ENCODE measurements around the gene AGBL4. TPM values are rescaled to one million over a fixed set of nuclear protein-coding genes. Genes with fewer than 3 reads are reported as not detected.
"Not testable (repeated sequence)": the region's sequence is repeated elsewhere in the genome, so short reads cannot be mapped to it uniquely, and the experiment has no call there.

The AGBL4 gene
- total RNA-seq, 2 experiments from 2014 or later = not detected

GRCh38 chr1:48547561-48548220 lies 1476.1 kb downstream of the AGBL4 start:
- Mint-ChIP-seq H3K4me1 (no peaks in the 10 kb centered on the region), H3K36me3 (ENCODE audit: low read depth) (no peaks in the 10 kb centered on the region), H3K4me3 (no peak overlapping the region), H3K9me3 (ENCODE audit: low read depth) (no peaks in the 10 kb centered on the region), H3K27ac (no peak overlapping the region), H3K27me3 (peaks cover 7% of the 10 kb centered on the region)
- no peak for ATAC-seq
- POLR2A ChIA-PET = no interaction called here
- intact Hi-C loops (cut with DNase I, micrococcal nuclease) = no loop called here
- CTCF ChIA-PET = no interaction called here
- no peak for DNase-seq

GRCh38 chr1:48543854-48544253 lies 1479.9 kb downstream of the AGBL4 start:
- POLR2A ChIA-PET = no interaction called here

GRCh38 chr1:48540587-48540986 lies 1483.2 kb downstream of the AGBL4 start:
- H3K27me3 Mint-ChIP-seq = peaks cover 18% of the 10 kb centered on the region
- no peak overlapping the region for H3K27ac Mint-ChIP-seq
- H3K4me3 Mint-ChIP-seq = no peak overlapping the region
- no peaks in the 10 kb centered on the region for H3K4me1 Mint-ChIP-seq
- DNase-seq (no peak), ATAC-seq (no peak)
- no peaks in the 10 kb centered on the region for H3K36me3 Mint-ChIP-seq (ENCODE audit: low read depth)
- ChIA-PET CTCF (interaction anchor here (0.7 kb wide), 1 partner anchor 14 kb away, joined by 3 read pairs; no protein-coding TSS in a partner anchor), POLR2A (no interaction called here)
- intact Hi-C loops (cut with DNase I, micrococcal nuclease) = no loop called here
- H3K9me3 Mint-ChIP-seq (ENCODE audit: low read depth) = no peaks in the 10 kb centered on the region

More at GRCh38 chr1:48543854-48544253, 1479.9 kb downstream of the AGBL4 start:
- Mint-ChIP-seq H3K36me3 (ENCODE audit: low read depth) (no peaks in the 10 kb centered on the region), H3K4me1 (no peaks in the 10 kb centered on the region), H3K27ac (no peak overlapping the region), H3K9me3 (ENCODE audit: low read depth) (no peaks in the 10 kb centered on the region), H3K27me3 (peaks cover 17% of the 10 kb centered on the region), H3K4me3 (no peak overlapping the region)
- DNase-seq = no peak
- CTCF ChIA-PET = no interaction called here
- no peak for ATAC-seq
- intact Hi-C loops (cut with DNase I, micrococcal nuclease) = no loop called here

GRCh38 chr1:48536477-48536876 lies 1487.3 kb downstream of the AGBL4 start:
- Mint-ChIP-seq H3K36me3 (ENCODE audit: low read depth) (no peaks in the 10 kb centered on the region), H3K4me1 (no peaks in the 10 kb centered on the region), H3K27ac (no peak overlapping the region), H3K4me3 (no peak overlapping the region), H3K9me3 (ENCODE audit: low read depth) (no peaks in the 10 kb centered on the region), H3K27me3 (peaks cover 21% of the 10 kb centered on the region)
- intact Hi-C loops (cut with DNase I, micrococcal nuclease) = no loop called here
- ChIA-PET CTCF (interaction anchor here (1.7 kb wide), 1 partner anchor 39 kb away, joined by 7 read pairs; no protein-coding TSS in a partner anchor), POLR2A (no interaction called here)
- DNase-seq = no peak
- no peak for ATAC-seq

GRCh38 chr1:48532976-48533375 lies 1490.8 kb downstream of the AGBL4 start:
- Mint-ChIP-seq H3K27ac (no peak overlapping the region), H3K9me3 (ENCODE audit: low read depth) (no peaks in the 10 kb centered on the region), H3K4me3 (no peak overlapping the region), H3K4me1 (no peaks in the 10 kb centered on the region), H3K36me3 (ENCODE audit: low read depth) (no peaks in the 10 kb centered on the region), H3K27me3 (peaks cover 17% of the 10 kb centered on the region)
- no peak for DNase-seq
- ATAC-seq = no peak
- POLR2A ChIA-PET = no interaction called here
- CTCF ChIA-PET = interaction anchor here (0.7 to 1.2 kb wide), 2 partner anchors 36 to 297 kb away, joined by 3 to 5 read pairs; no protein-coding TSS in a partner anchor
- intact Hi-C loops (cut with DNase I, micrococcal nuclease) = no loop called here

GRCh38 chr1:48530727-48531351 lies 1492.9 kb downstream of the AGBL4 start:
- Mint-ChIP-seq H3K27ac (no peak overlapping the region), H3K27me3 (peaks cover 20% of the 10 kb centered on the region), H3K4me1 (no peaks in the 10 kb centered on the region), H3K4me3 (no peak overlapping the region), H3K9me3 (ENCODE audit: low read depth) (no peaks in the 10 kb centered on the region), H3K36me3 (ENCODE audit: low read depth) (no peaks in the 10 kb centered on the region)
- POLR2A ChIA-PET = interaction anchor here (0.6 kb wide), 1 partner anchor 9 kb away, joined by 3 read pairs; no protein-coding TSS in a partner anchor
- intact Hi-C loops (cut with DNase I, micrococcal nuclease) = no loop called here
- DNase-seq (peak; percentile 79), ATAC-seq (peak; percentile 30)
- CTCF ChIA-PET = interaction anchor here (0.6 to 2.0 kb wide), 9 partner anchors 8 to 912 kb away, joined by 3 to 6 read pairs (median 4); no protein-coding TSS in a partner anchor

- DNase-seq (no peak), ATAC-seq (no peak)
- no peaks in the 10 kb centered on the region for H3K9me3 Mint-ChIP-seq (ENCODE audit: low read depth)
- H3K36me3 Mint-ChIP-seq (ENCODE audit: low read depth) = no peaks in the 10 kb centered on the region
- no peak overlapping the region for H3K27ac Mint-ChIP-seq
- ChIA-PET CTCF (interaction anchor here (1.0 kb wide), 1 partner anchor 14 kb away, joined by 3 read pairs; no protein-coding TSS in a partner anchor), POLR2A (no interaction called here)
- intact Hi-C loops (cut with DNase I, micrococcal nuclease) = no loop called here
- H3K4me1 Mint-ChIP-seq = no peaks in the 10 kb centered on the region
- H3K27me3 Mint-ChIP-seq = peaks cover 11% of the 10 kb centered on the region
- H3K4me3 Mint-ChIP-seq = no peak overlapping the region
Observed at GRCh38 chr1:48527051-48527450, 1496.7 kb downstream of the AGBL4 start.

- Mint-ChIP-seq H3K4me1 (no peaks in the 10 kb centered on the region), H3K27ac (no peak overlapping the region), H3K27me3 (peaks cover 12% of the 10 kb centered on the region), H3K9me3 (ENCODE audit: low read depth) (no peaks in the 10 kb centered on the region), H3K4me3 (no peak overlapping the region), H3K36me3 (ENCODE audit: low read depth) (no peaks in the 10 kb centered on the region)
- intact Hi-C loops (cut with DNase I, micrococcal nuclease) = no loop called here
- CTCF ChIA-PET = interaction anchor here (1.0 kb wide), 1 partner anchor 15 kb away, joined by 3 read pairs; no protein-coding TSS in a partner anchor
- POLR2A ChIA-PET = no interaction called here
- DNase-seq (no peak), ATAC-seq (no peak)
Observed at GRCh38 chr1:48526008-48526710, 1497.6 kb downstream of the AGBL4 start.

- ChIA-PET CTCF (no interaction called here), POLR2A (no interaction called here)
- Mint-ChIP-seq H3K4me1 (no peaks in the 10 kb centered on the region), H3K27me3 (peaks cover 15% of the 10 kb centered on the region), H3K9me3 (ENCODE audit: low read depth) (no peaks in the 10 kb centered on the region), H3K27ac (no peak overlapping the region), H3K4me3 (no peak overlapping the region), H3K36me3 (ENCODE audit: low read depth) (no peaks in the 10 kb centered on the region)
- no peak for ATAC-seq
- no peak for DNase-seq
- intact Hi-C loops (cut with DNase I, micrococcal nuclease) = no loop called here
Observed at GRCh38 chr1:48524892-48525467, 1498.8 kb downstream of the AGBL4 start.

GRCh38 chr1:48523558-48523957 lies 1500.2 kb downstream of the AGBL4 start:
- Mint-ChIP-seq H3K4me1 (no peaks in the 10 kb centered on the region), H3K27me3 (peaks cover 19% of the 10 kb centered on the region), H3K27ac (no peak overlapping the region), H3K9me3 (ENCODE audit: low read depth) (no peaks in the 10 kb centered on the region), H3K4me3 (no peak overlapping the region), H3K36me3 (ENCODE audit: low read depth) (no peaks in the 10 kb centered on the region)
- POLR2A ChIA-PET = no interaction called here
- intact Hi-C loops (cut with DNase I, micrococcal nuclease) = no loop called here
- DNase-seq (no peak), ATAC-seq (no peak)
- CTCF ChIA-PET = no interaction called here

- ATAC-seq; POLR2A ChIA-PET; H3K36me3 Mint-ChIP-seq (ENCODE audit: low read depth); DNase-seq; intact Hi-C loops (cut with DNase I, micrococcal nuclease); H3K4me3 Mint-ChIP-seq; H3K9me3 Mint-ChIP-seq (ENCODE audit: low read depth); H3K27ac Mint-ChIP-seq; H3K4me1 Mint-ChIP-seq: not testable (repeated sequence)
- H3K27me3 Mint-ChIP-seq = peaks cover 16% of the 10 kb centered on the region
- CTCF ChIA-PET = interaction anchor here (1.1 kb wide), 1 partner anchor 11 kb away, joined by 4 read pairs; no protein-coding TSS in a partner anchor
Observed at GRCh38 chr1:48519896-48520295, 1503.9 kb downstream of the AGBL4 start.

All from activated CD4-positive, alpha-beta T cell treated with anti-CD3 and anti-CD28 coated beads for 36 hours (primary cell).